Frontal cortex (tissue), 4 donors: Measurements from ENCODE around the gene OPN1MW2. TPM values are rescaled to one million over a fixed set of nuclear protein-coding genes. Genes with fewer than 3 reads are reported as not detected.
"Not testable (repeated sequence)": the region's sequence is repeated elsewhere in the genome, so short reads cannot be mapped to it uniquely, and the experiment has no call there.

ENCODE experiments used
- DNase-seq, 2 donors: peaks; one replicate each; pipeline ENCODE4 v3.0.0; 2012; ENCODE audit warnings: low spot score in 2 of 2
- FAIRE-seq: peaks from 2 replicates; lab custom pipeline; 2012; peaks lifted over from hg19 to GRCh38; lab: Jason Lieb, UNC
- total RNA-seq: library from RNA; depleted of rRNA; stranded (reverse); fragments of >200 nt; gene quantifications from one replicate; pipeline ENCODE4 v1.2.3, GENCODE V29; 2014
- donor health status: control.
- donor health status: control.
- donor health status: control.

The OPN1MW2 gene
- total RNA-seq, 1 donor from 2014 or later = not detected

GRCh38 chrX:154258711-154259110, 39.2 kb downstream of the OPN1MW2 start:
- not testable (repeated sequence) for FAIRE-seq, DNase-seq

GRCh38 chrX:154263072-154263471, 43.5 kb downstream of the OPN1MW2 start:
- DNase-seq, FAIRE-seq: not testable (repeated sequence)

- DNase-seq, FAIRE-seq: not testable (repeated sequence)
These were observed 49.7 kb downstream of the OPN1MW2 start for GRCh38 chrX:154269245-154269644.

Other genes starting within 250 kb of the OPN1MW2 start
- 9.4 TPM for gene HCFC1, start 247.9 kb upstream of the OPN1MW2 start, total RNA-seq
- 1.6 TPM for gene TMEM187, start 247.0 kb upstream of the OPN1MW2 start, total RNA-seq
- 6.9 TPM for gene IRAK1, start 199.9 kb upstream of the OPN1MW2 start, total RNA-seq
- 21.2 TPM for gene MECP2, start 122.0 kb upstream of the OPN1MW2 start, total RNA-seq
- not detected for gene OPN1LW, start 75.5 kb upstream of the OPN1MW2 start, total RNA-seq
- not detected for gene OPN1MW, start 37.2 kb upstream of the OPN1MW2 start, total RNA-seq
- not detected for gene OPN1MW3, start 37.8 kb downstream of the OPN1MW2 start, total RNA-seq
- not detected for gene TEX28, start 75.4 kb downstream of the OPN1MW2 start, total RNA-seq
- gene TKTL1, start 76.0 kb downstream of the OPN1MW2 start, total RNA-seq = 1.6 TPM
- gene FLNA, start 154.9 kb downstream of the OPN1MW2 start, total RNA-seq = 66.9 TPM
- 13.9 TPM for gene EMD, start 159.5 kb downstream of the OPN1MW2 start, total RNA-seq
- gene RPL10, start 178.6 kb downstream of the OPN1MW2 start, total RNA-seq = 2,273 TPM
- gene DNASE1L1, start 189.5 kb downstream of the OPN1MW2 start, total RNA-seq = 4.5 TPM
- gene TAFAZZIN, start 191.8 kb downstream of the OPN1MW2 start, total RNA-seq = 11.0 TPM
- gene ATP6AP1, start 208.9 kb downstream of the OPN1MW2 start, total RNA-seq = 50.1 TPM
- gene GDI1, start 217.4 kb downstream of the OPN1MW2 start, total RNA-seq = 240 TPM
- gene FAM50A, start 224.4 kb downstream of the OPN1MW2 start, total RNA-seq = 21.2 TPM
- 14.7 TPM for gene PLXNA3, start 238.5 kb downstream of the OPN1MW2 start, total RNA-seq